ENCODE measurements around the gene LEO1.
A peak's percentile ranks its signal among the peaks of the same experiment; 100 is the strongest.

Gene LEO1

DNA sequence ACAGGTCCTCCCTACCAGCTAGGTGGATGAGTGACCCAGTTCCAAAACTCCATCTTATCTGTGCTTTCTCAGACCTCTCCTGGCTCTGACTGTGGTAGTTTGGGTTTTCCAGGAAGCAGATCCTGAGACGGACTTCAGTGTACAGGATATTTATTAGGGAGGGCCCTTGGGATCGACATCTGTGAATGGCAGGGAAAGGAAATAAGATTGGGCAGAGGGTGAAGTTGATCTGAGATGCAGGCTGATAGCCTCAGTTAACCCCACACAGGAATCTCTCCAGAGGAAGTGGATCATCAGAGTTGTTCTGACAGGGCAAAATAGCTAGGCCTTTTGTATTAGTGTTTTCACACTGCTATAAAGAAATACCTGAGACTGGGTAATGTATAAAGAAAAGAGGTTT lies 30.8 kb upstream of the LEO1 start:
- TF ChIP-seq, protein P1, sequence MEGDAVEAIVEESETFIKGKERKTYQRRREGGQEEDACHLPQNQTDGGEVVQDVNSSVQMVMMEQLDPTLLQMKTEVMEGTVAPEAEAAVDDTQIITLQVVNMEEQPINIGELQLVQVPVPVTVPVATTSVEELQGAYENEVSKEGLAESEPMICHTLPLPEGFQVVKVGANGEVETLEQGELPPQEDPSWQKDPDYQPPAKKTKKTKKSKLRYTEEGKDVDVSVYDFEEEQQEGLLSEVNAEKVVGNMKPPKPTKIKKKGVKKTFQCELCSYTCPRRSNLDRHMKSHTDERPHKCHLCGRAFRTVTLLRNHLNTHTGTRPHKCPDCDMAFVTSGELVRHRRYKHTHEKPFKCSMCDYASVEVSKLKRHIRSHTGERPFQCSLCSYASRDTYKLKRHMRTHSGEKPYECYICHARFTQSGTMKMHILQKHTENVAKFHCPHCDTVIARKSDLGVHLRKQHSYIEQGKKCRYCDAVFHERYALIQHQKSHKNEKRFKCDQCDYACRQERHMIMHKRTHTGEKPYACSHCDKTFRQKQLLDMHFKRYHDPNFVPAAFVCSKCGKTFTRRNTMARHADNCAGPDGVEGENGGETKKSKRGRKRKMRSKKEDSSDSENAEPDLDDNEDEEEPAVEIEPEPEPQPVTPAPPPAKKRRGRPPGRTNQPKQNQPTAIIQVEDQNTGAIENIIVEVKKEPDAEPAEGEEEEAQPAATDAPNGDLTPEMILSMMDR (IDR thresholded peaks at IDR 0.05; ENCODE audit: borderline replicate concordance, insufficient read depth, low read depth, low read length), result no peak
- no peak overlapping the region for H3K4me3 ChIP-seq (ENCODE audit: low read depth, low read length)

DNA sequence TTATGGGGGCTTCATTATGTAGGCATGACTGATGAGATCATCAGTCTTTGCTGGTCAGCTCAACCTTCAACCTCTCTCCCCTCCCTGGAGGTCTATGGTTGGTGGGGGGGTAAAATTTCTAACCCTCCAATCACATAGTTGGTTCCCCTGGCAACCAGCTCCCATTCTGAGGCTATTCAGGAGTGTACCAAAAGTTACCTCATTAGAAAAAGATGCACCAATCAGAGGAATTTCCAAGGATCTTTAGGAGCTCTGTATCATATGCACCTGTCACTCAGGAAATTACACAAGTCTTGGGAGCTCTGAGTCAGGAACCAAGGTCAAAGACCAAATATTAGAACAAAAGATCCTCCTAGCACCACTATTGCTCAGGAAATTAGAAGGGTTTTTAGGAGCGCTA lies 21.4 kb upstream of the LEO1 start:
- H3K4me3 ChIP-seq (ENCODE audit: low read depth, low read length), result no peak overlapping the region
- TF ChIP-seq, protein P1 (IDR thresholded peaks at IDR 0.05; ENCODE audit: borderline replicate concordance, insufficient read depth, low read depth, low read length), result no peak

- H3K4me3 ChIP-seq (ENCODE audit: low read depth, low read length), result no peak overlapping the region
- TF ChIP-seq, protein P1 (IDR thresholded peaks at IDR 0.05; ENCODE audit: borderline replicate concordance, insufficient read depth, low read depth, low read length), result no peak
Observed at GRCh38 chr15:51991141-51991540, 19.6 kb upstream of the LEO1 start.

DNA sequence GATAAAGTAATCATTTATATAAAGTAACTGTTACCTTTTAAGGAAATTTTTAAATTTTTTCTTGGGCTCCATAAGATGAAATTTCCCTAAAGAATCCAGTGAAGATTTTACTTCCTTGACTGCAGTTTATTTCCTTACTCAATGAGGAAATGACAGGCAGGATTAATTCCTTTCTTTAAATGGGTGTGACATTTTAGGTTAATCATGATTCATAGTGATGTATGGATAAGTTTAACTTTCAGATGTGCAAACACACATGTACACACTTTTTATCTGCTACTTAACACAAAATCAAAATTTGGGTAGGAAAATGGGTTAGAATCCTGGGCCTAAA lies 11.2 kb upstream of the LEO1 start:
- no peak overlapping the region for H3K4me3 ChIP-seq (ENCODE audit: low read depth, low read length)
- TF ChIP-seq, protein P1 (IDR thresholded peaks at IDR 0.05; ENCODE audit: borderline replicate concordance, insufficient read depth, low read depth, low read length), result no peak

DNA sequence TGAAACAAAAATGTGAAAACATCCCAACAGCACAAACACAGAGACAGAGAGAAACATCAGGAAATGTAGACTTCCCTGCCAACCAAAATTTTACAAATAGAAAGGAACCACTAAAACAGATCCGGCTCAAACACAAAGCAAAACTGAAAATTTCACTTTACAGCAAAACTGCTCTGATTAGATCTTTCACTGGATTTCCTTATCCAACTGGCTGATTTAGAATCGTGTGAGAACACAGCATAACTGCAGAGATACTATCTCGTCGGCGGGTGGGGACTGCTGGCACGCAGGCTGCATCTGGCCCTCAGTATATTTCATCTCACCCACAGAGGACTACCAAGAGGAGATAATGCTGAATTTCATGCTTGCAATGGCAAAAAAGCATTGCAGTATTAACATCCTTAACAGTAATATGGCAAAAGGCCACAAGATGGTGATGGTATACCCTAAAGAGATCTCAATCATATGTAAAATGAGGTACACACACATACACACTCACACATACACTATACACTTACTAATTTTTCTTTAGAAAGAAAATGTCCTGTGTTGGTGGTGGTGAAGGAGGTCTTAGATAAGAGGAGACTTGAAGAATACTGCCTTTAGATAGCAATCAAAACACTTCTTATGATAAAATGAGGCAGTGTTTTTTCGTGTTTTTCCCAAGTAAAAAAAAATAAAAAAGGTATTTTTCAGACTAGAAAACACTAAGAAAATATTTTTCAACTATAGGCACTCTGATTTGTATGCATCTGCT lies 10.6 kb upstream of the LEO1 start:
- H3K4me3 ChIP-seq (ENCODE audit: low read depth, low read length), result peak overlapping the region; percentile 31
- TF ChIP-seq, protein P1 (IDR thresholded peaks at IDR 0.05; ENCODE audit: borderline replicate concordance, insufficient read depth, low read depth, low read length), result peak; percentile 37; the same call in 1 of the 2 replicates

DNA sequence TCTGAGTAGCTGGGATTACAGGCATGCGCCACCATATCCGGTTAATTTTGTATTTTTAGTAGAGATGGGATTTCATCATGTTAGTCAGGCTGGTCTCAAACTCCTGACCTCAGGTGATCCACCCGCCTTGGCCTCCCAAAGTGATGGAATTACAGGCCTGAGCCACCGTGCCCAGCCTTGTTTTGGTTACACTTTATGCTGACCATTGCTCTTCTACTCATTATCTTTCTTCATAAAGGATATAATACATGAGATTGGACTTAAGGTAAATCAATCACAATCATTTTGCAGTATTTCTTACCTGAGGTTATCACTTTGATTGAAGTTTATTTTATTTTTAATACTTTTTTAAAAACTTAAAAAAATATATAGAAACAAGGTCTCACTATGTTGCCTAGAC lies 2.2 kb upstream of the LEO1 start:
- TF ChIP-seq, protein P1 (IDR thresholded peaks at IDR 0.05; ENCODE audit: borderline replicate concordance, insufficient read depth, low read depth, low read length), result no peak
- H3K4me3 ChIP-seq (ENCODE audit: low read depth, low read length), result no peak overlapping the region

DNA sequence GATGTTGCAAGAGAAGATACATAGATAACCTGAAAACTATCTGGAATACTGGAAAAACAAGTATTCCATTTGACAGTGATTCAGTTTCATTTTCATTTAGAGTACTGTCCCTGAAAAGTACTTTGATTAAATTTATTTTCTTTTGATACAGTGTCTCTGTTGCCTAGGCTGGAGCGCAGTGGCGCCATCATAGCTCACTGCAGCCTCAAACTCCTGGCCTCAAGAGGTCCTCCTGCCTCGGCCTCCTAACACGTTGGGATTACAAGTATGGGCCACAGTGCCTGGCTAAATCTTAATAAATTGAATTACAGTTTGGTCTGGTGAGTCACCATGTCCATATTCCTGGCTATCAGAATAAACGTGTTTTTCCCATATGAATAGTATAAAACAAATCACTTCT lies 1.6 kb upstream of the LEO1 start:
- no peak overlapping the region for H3K4me3 ChIP-seq (ENCODE audit: low read depth, low read length)
- TF ChIP-seq, protein P1 (IDR thresholded peaks at IDR 0.05; ENCODE audit: borderline replicate concordance, insufficient read depth, low read depth, low read length), result no peak

Data from GM12875 (cell line).